ENCODE data around the gene LHPP.

Gene LHPP

DNA sequence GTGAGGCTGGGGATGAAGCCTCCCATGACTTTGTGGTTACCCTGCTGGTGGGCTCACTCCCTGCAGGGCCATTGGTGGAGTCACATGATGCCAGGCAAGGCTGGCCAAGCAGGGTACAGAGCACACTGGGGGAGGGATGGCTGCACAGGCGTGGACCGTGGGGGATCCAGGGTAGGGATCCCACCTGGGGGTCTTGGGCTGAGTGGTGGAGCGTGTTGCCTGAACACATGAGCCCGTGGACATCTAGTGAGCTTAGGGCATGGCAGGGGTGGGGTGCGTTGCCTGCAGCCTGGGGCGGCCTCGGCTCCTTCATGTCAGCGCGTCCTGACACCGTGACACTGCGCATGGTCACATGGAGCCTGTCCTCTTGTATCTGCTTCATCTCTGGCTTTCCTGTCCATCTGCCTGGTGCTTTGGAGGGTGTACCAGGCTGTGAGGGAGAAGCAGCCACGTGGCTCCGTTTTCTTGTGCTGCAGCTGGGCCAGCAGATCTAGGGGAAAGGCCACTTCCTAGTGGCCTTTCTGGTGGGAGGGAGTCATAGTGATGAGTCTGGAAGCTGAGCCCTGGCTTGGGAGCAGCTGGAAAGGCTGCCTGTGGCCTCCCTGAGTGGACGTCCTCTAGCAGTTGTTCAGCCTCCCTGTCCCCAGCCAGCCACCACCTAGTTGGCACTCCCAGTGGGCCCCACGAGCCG, 96.2 kb downstream of the LHPP start:
- H3K36me3 ChIP-seq (ENCODE audit: control insufficient read depth in 2 of 2, insufficient read depth in 1 of 2, low read length in 2 of 2), result no peaks in the 10 kb centered on the region
- no peak overlapping the region for H3K4me3 ChIP-seq (ENCODE audit: low read depth, low read length)
- POLR2A ChIA-PET, result no interaction called here
- no peak for TF ChIP-seq ZNF114 (tag by site-specific recombination; IDR thresholded peaks at IDR 0.05)
- peak; percentile 55 for TF ChIP-seq ZIC2 (tag by site-specific recombination; IDR thresholded peaks at IDR 0.05)
- no peak for TF ChIP-seq ZNF768 (tag by site-specific recombination; IDR thresholded peaks at IDR 0.05)
- no peak for TF ChIP-seq ZNF629 (tag by site-specific recombination; IDR thresholded peaks at IDR 0.05)
- no peak for TF ChIP-seq OSR2 (tag by site-specific recombination; IDR thresholded peaks at IDR 0.05)
- no peak for TF ChIP-seq GLI4 (tag by site-specific recombination; IDR thresholded peaks at IDR 0.05)
- CTCF ChIA-PET, result no interaction called here
- no peaks in the 10 kb centered on the region for H3K9me3 ChIP-seq (ENCODE audit: control insufficient read depth, insufficient read depth, low read depth, low read length)
- H3K4me1 ChIP-seq (ENCODE audit: control insufficient read depth, insufficient read depth, low read length), result no peaks in the 10 kb centered on the region
- no peak overlapping the region for H3K27ac ChIP-seq (ENCODE audit: extremely low read depth, low read depth, low read length)

DNA sequence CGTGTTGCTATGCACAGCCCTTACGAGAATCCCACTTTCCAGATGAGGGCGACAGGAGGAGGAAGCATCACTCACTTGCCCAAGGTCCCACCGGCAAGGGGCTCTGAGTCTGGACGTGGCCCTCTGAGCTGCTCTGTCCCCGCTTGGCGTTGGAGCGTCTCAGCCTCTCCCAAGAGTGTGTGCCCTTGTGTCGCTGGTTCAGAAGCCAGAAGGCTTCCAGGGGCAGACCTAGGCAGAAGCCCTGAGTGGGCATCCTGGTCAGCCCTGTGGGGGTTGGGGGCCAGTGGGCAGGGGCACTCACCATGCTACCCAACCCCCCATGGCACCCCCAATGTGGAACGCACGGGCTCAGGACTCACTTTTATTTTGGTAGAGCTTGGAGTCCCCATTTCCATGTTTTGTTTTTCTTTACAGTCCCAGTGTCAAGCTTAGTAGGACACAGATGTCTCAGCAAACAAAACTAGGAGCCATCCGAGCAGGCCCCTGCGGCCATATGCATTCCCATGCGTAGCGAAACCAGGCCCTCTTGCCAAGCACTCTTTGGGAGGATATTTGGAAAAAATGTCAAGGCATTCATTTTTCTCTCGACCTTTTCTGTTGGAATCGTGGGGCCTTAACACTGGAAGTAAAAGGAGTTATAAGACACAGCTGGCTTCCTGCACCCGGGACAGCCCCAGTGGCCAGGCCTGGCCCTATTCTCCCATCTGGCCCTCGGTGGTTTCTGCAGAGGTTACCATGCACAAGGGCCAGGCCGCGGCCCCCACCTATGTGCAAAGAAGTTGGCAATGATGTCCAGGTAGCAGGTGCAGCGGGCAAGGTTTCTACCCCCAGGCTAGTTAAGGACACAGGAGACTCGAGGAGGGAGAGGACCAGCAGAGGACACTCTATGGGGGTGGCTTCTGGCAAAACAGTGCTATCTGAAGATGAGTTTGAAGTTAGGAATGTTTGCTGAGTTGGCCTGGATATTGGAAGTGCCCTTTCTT, 97.0 kb downstream of the LHPP start:
- ChIA-PET CTCF (no interaction called here), POLR2A (no interaction called here)
- H3K4me1 ChIP-seq (ENCODE audit: control insufficient read depth, insufficient read depth, low read length), result no peaks in the 10 kb centered on the region
- H3K4me3 ChIP-seq (ENCODE audit: low read depth, low read length), result no peak overlapping the region
- H3K27ac ChIP-seq (ENCODE audit: extremely low read depth, low read depth, low read length), result no peak overlapping the region
- no peaks in the 10 kb centered on the region for H3K36me3 ChIP-seq (ENCODE audit: control insufficient read depth in 2 of 2, insufficient read depth in 1 of 2, low read length in 2 of 2)
- H3K9me3 ChIP-seq (ENCODE audit: control insufficient read depth, insufficient read depth, low read depth, low read length), result no peaks in the 10 kb centered on the region
- TF ChIP-seq ZNF596 (tag by site-specific recombination; IDR thresholded peaks at IDR 0.05) (no peak), ZNF571 (tag by site-specific recombination; IDR thresholded peaks at IDR 0.05) (no peak), OSR2 (tag by site-specific recombination; IDR thresholded peaks at IDR 0.05) (no peak), ZNF707 (tag by site-specific recombination; IDR thresholded peaks at IDR 0.05) (no peak), ZNF768 (tag by site-specific recombination; IDR thresholded peaks at IDR 0.05) (no peak), ZNF292 (tag by site-specific recombination; IDR thresholded peaks at IDR 0.05; ENCODE audit: borderline replicate concordance, low read depth) (no peak), GLI4 (tag by site-specific recombination; IDR thresholded peaks at IDR 0.05) (no peak), BCL11B (tag by site-specific recombination; IDR thresholded peaks at IDR 0.05; ENCODE audit: low read depth) (no peak)
- TF ChIP-seq, protein P1, sequence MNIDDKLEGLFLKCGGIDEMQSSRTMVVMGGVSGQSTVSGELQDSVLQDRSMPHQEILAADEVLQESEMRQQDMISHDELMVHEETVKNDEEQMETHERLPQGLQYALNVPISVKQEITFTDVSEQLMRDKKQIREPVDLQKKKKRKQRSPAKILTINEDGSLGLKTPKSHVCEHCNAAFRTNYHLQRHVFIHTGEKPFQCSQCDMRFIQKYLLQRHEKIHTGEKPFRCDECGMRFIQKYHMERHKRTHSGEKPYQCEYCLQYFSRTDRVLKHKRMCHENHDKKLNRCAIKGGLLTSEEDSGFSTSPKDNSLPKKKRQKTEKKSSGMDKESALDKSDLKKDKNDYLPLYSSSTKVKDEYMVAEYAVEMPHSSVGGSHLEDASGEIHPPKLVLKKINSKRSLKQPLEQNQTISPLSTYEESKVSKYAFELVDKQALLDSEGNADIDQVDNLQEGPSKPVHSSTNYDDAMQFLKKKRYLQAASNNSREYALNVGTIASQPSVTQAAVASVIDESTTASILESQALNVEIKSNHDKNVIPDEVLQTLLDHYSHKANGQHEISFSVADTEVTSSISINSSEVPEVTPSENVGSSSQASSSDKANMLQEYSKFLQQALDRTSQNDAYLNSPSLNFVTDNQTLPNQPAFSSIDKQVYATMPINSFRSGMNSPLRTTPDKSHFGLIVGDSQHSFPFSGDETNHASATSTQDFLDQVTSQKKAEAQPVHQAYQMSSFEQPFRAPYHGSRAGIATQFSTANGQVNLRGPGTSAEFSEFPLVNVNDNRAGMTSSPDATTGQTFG (tag by site-specific recombination; IDR thresholded peaks at IDR 0.05; ENCODE audit: borderline replicate concordance), result no peak
- TF ChIP-seq, protein P2, sequence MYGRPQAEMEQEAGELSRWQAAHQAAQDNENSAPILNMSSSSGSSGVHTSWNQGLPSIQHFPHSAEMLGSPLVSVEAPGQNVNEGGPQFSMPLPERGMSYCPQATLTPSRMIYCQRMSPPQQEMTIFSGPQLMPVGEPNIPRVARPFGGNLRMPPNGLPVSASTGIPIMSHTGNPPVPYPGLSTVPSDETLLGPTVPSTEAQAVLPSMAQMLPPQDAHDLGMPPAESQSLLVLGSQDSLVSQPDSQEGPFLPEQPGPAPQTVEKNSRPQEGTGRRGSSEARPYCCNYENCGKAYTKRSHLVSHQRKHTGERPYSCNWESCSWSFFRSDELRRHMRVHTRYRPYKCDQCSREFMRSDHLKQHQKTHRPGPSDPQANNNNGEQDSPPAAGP (tag by site-specific recombination; IDR thresholded peaks at IDR 0.05), result no peak
- TF ChIP-seq, protein P3, sequence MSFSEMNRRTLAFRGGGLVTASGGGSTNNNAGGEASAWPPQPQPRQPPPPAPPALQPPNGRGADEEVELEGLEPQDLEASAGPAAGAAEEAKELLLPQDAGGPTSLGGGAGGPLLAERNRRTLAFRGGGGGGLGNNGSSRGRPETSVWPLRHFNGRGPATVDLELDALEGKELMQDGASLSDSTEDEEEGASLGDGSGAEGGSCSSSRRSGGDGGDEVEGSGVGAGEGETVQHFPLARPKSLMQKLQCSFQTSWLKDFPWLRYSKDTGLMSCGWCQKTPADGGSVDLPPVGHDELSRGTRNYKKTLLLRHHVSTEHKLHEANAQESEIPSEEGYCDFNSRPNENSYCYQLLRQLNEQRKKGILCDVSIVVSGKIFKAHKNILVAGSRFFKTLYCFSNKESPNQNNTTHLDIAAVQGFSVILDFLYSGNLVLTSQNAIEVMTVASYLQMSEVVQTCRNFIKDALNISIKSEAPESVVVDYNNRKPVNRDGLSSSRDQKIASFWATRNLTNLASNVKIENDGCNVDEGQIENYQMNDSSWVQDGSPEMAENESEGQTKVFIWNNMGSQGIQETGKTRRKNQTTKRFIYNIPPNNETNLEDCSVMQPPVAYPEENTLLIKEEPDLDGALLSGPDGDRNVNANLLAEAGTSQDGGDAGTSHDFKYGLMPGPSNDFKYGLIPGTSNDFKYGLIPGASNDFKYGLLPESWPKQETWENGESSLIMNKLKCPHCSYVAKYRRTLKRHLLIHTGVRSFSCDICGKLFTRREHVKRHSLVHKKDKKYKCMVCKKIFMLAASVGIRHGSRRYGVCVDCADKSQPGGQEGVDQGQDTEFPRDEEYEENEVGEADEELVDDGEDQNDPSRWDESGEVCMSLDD (tag by site-specific recombination; IDR thresholded peaks at IDR 0.05), result no peak
- TF ChIP-seq, protein P4, sequence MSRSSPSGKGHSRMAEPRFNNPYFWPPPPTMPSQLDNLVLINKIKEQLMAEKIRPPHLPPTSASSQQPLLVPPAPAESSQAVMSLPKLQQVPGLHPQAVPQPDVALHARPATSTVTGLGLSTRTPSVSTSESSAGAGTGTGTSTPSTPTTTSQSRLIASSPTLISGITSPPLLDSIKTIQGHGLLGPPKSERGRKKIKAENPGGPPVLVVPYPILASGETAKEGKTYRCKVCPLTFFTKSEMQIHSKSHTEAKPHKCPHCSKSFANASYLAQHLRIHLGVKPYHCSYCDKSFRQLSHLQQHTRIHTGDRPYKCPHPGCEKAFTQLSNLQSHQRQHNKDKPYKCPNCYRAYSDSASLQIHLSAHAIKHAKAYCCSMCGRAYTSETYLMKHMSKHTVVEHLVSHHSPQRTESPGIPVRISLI (tag by site-specific recombination; IDR thresholded peaks at IDR 0.05), result no peak
